ENCODE measurements around the gene LRRK2.
"Not testable (repeated sequence)": the region's sequence is repeated elsewhere in the genome, so short reads cannot be mapped to it uniquely, and the experiment has no call there.

LRRK2 gene

GRCh38 chr12:40315375-40315774 lies 90.6 kb downstream of the LRRK2 start:
- DNase-seq (ENCODE audit: low read depth), result no peak

GRCh38 chr12:40324261-40324660 lies 99.5 kb downstream of the LRRK2 start:
- no peak for DNase-seq (ENCODE audit: low read depth)

- no peak for DNase-seq (ENCODE audit: low read depth)
These were observed 100.7 kb downstream of the LRRK2 start for GRCh38 chr12:40325349-40325960.

GRCh38 chr12:40327535-40327934 lies 102.7 kb downstream of the LRRK2 start:
- DNase-seq (ENCODE audit: low read depth), result no peak

- no peak for DNase-seq (ENCODE audit: low read depth)
These were observed 105.4 kb downstream of the LRRK2 start for GRCh38 chr12:40330180-40330579.

GRCh38 chr12:40331886-40332285 lies 107.1 kb downstream of the LRRK2 start:
- no peak for DNase-seq (ENCODE audit: low read depth)

- DNase-seq (ENCODE audit: low read depth), result no peak
These were observed 111.2 kb downstream of the LRRK2 start for GRCh38 chr12:40335991-40336390.

GRCh38 chr12:40336573-40337199 lies 111.9 kb downstream of the LRRK2 start:
- no peak for DNase-seq (ENCODE audit: low read depth)

- no peak for DNase-seq (ENCODE audit: low read depth)
These were observed 113.3 kb downstream of the LRRK2 start for GRCh38 chr12:40338071-40338470.

GRCh38 chr12:40338621-40339020 lies 113.8 kb downstream of the LRRK2 start:
- no peak for DNase-seq (ENCODE audit: low read depth)

- DNase-seq (ENCODE audit: low read depth), result no peak
These were observed 117.2 kb downstream of the LRRK2 start for GRCh38 chr12:40342010-40342409.

- no peak for DNase-seq (ENCODE audit: low read depth)
These were observed 118.3 kb downstream of the LRRK2 start for GRCh38 chr12:40343124-40343523.

- no peak for DNase-seq (ENCODE audit: low read depth)
These were observed 119.5 kb downstream of the LRRK2 start for GRCh38 chr12:40344312-40344711.

GRCh38 chr12:40351976-40352375 lies 127.2 kb downstream of the LRRK2 start:
- DNase-seq (ENCODE audit: low read depth), result no peak

GRCh38 chr12:40375076-40375475 lies 150.3 kb downstream of the LRRK2 start:
- DNase-seq (ENCODE audit: low read depth), result no peak

GRCh38 chr12:40376533-40377267 lies 151.9 kb downstream of the LRRK2 start:
- no peak for DNase-seq (ENCODE audit: low read depth)

GRCh38 chr12:40378691-40379090 lies 153.9 kb downstream of the LRRK2 start:
- no peak for DNase-seq (ENCODE audit: low read depth)

- DNase-seq (ENCODE audit: low read depth), result no peak
These were observed 157.4 kb downstream of the LRRK2 start for GRCh38 chr12:40382217-40382616.

- not testable (repeated sequence) for DNase-seq (ENCODE audit: low read depth)
These were observed 162.5 kb downstream of the LRRK2 start for GRCh38 chr12:40387279-40387678.

GRCh38 chr12:40390980-40391379 lies 166.2 kb downstream of the LRRK2 start:
- DNase-seq (ENCODE audit: low read depth), result no peak

- DNase-seq (ENCODE audit: low read depth), result no peak
These were observed 168.2 kb downstream of the LRRK2 start for GRCh38 chr12:40393026-40393425.

GRCh38 chr12:40399656-40400055 lies 174.9 kb downstream of the LRRK2 start:
- no peak for DNase-seq (ENCODE audit: low read depth)

- DNase-seq (ENCODE audit: low read depth), result no peak
These were observed 180.6 kb downstream of the LRRK2 start for GRCh38 chr12:40405419-40405818.

All from fibroblast of the conjunctiva (primary cell).